Left lung (tissue), 10 donors: ENCODE results near the gene HOOK2. TPM values are rescaled to one million over a fixed set of nuclear protein-coding genes. Genes with fewer than 3 reads are reported as not detected.

Source experiments
- ATAC-seq: fragments of 200-7000 bp; cut with Tn5 transposase; one replicate; pipeline ENCODE4 v1.9.1; 2020; ENCODE audit warnings: moderate library complexity
- DNase-seq, 4 donors: peaks; one replicate each; pipeline ENCODE4 v3.0.0-alpha.2; 2013 to 2020
- H3K27ac ChIP-seq, 2 donors: fragments of 200-600 bp; sonication (generic) in 1 of 2; one replicate each; pipeline versions ENCODE4 v1.5.0 to v1.8.0; 2020 to 2021
- H3K27me3 ChIP-seq, 2 donors: fragments of 200-600 bp; sonication (generic) in 1 of 2; one replicate each; pipeline versions ENCODE4 v1.5.0 to v1.8.0; 2020 to 2021
- H3K36me3 ChIP-seq, 2 donors: fragments of 200-600 bp; sonication (generic) in 1 of 2; one replicate each; pipeline versions ENCODE4 v1.5.0 to v1.8.0; 2020 to 2021
- H3K4me1 ChIP-seq, 2 donors: fragments of 200-600 bp; one replicate each; pipeline ENCODE4 v1.8.0; 2021
- H3K4me3 ChIP-seq, 2 donors: fragments of 200-600 bp; sonication (generic) in 1 of 2; one replicate each; pipeline versions ENCODE4 v1.5.0 to v1.8.0; 2020 to 2021; ENCODE audit warnings: mild to moderate bottlenecking in 1 of 2
- H3K9me3 ChIP-seq, 2 donors: fragments of 200-600 bp; sonication (generic) in 1 of 2; one replicate each; pipeline versions ENCODE4 v1.5.0 to v1.8.0; 2020 to 2021
- intact Hi-C, 2 donors: fragments of 100-400 bp; cut with DNase I; formaldehyde crosslinking; loops; one replicate each; pipeline versions ENCODE4 v1.11.2 to v1.14.2; 2022
- polyA plus RNA-seq, 6 donors: library from polyadenylated mRNA; unstranded; fragments of 120-200 nt; gene quantifications; one replicate each; pipeline ENCODE4 v1.2.1, GENCODE V29; 2013; ENCODE audit not compliant: insufficient read length in 6 of 6
- total RNA-seq, 2 donors: library from RNA; stranded (reverse); fragmentation: NEBNext Ultra II Directional; extraction: Animal tissue kit (Norgen Biotek cat#: 25700); gene quantifications; one replicate each; pipeline ENCODE4 v1.2.1, GENCODE V29; 2021
- TF ChIP-seq, protein P1 (sequence below), 2 donors: fragments of 200-600 bp; sonication (generic) in 1 of 2; IDR thresholded peaks; one replicate each; pipeline versions ENCODE4 v1.5.0 to v1.8.0; 2021; ENCODE audit warnings: antibody characterized with exemption in 2 of 2
- donor health status: DM: no; HTN: yes; CAD: no.
- donor health status: DM: no; HTN: no; CAD: no.

The HOOK2 gene
- total and polyA plus RNA-seq, 8 donors, result 57.7 to 91.2 (median 73.5) TPM

DNA sequence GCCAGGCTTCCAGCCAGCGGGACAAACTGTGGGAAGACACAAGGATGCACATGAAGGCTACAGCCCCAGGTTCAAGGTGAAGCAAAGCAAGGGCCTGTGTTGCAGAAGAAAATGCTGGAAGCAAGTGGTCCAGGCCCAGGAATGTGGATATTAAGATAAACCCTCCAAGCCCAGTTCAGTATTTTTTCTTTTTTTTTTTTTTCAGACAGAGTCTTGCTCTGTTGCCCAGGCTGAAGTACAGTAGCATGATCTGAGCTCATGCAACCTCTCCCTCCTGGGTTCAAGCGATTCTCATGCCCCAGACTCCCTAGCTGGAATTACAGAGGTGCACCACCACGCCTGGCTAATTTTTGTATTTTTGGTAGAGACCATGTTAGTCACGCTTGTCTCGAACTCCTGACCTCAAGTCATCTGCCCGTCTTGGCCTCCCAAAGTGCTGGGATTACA, 21.8 kb upstream of the HOOK2 start:
- Histone ChIP-seq H3K4me1 (peaks cover 22 to 52% of the 10 kb centered on the region in 2 donors), H3K27me3 (peaks cover 0 to 15% of the 10 kb centered on the region in 2 donors), H3K27ac (no peak overlapping the region), H3K36me3 (peaks cover 0 to 27% of the 10 kb centered on the region in 2 donors), H3K4me3 (no peak overlapping the region), H3K9me3 (no peaks in the 10 kb centered on the region)
- DNase-seq (no peak), ATAC-seq (no peak)
- TF ChIP-seq, protein P1, sequence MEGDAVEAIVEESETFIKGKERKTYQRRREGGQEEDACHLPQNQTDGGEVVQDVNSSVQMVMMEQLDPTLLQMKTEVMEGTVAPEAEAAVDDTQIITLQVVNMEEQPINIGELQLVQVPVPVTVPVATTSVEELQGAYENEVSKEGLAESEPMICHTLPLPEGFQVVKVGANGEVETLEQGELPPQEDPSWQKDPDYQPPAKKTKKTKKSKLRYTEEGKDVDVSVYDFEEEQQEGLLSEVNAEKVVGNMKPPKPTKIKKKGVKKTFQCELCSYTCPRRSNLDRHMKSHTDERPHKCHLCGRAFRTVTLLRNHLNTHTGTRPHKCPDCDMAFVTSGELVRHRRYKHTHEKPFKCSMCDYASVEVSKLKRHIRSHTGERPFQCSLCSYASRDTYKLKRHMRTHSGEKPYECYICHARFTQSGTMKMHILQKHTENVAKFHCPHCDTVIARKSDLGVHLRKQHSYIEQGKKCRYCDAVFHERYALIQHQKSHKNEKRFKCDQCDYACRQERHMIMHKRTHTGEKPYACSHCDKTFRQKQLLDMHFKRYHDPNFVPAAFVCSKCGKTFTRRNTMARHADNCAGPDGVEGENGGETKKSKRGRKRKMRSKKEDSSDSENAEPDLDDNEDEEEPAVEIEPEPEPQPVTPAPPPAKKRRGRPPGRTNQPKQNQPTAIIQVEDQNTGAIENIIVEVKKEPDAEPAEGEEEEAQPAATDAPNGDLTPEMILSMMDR (IDR thresholded peaks at IDR 0.05), result no peak
- intact Hi-C loops, result loop anchor here in 1 of 2 donors (5.0 kb wide), 1 partner anchor 35 kb away; no protein-coding TSS in a partner anchor

DNA sequence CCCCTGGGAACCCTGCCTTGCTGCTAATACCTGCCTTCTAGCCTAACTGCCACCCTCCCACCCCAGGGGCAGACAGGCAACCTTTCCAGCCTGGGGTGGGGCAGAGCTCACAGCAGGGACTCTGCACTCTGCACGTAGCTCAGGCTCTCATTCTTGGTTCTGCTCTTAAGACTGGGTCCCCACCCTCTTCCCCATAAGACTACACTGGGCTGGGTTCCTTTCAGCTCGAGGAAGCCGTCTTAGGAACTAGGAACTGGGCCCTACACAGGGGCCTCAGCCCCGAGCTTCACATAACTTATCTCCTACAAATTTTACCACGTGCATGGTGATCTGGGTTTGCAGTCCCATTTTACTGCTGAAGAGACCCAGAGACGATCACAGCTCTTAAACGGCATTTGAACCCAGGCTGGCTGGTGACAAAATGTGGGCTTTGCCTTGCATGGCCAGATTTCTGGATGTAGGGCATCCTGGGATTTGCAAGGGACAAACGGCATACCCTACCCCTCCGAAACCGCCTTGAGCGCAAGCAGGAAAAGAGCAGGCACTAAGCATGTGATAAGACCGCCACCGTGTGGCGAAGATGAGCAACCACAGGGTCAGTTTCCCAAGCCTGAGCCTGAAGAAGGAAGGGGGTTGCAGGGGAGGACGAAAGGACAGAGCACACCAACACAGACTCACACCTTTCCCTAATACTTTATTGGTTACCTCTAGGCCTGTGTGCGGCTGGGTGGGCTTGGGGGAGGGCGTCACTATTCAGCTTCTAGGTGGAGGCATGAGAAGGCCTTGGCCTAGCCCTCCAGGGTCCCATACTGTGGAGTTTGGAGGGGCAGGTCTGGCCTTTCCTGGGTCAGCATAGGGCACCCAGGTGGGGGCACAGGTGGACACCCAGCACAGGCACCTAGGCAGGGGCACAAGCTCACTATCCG, 21.1 kb upstream of the HOOK2 start:
- DNase-seq (peak; percentile 78 to 91 (median 84)), ATAC-seq (peak; percentile 37)
- Histone ChIP-seq H3K36me3 (peaks cover 0 to 27% of the 10 kb centered on the region in 2 donors), H3K9me3 (no peaks in the 10 kb centered on the region), H3K27ac (peak overlapping the region; percentile 14 to 66), H3K27me3 (peaks cover 0 to 7% of the 10 kb centered on the region in 2 donors), H3K4me3 (no peak overlapping the region), H3K4me1 (peaks cover 17 to 44% of the 10 kb centered on the region in 2 donors)
- TF ChIP-seq, protein P1 (IDR thresholded peaks at IDR 0.05), result peak; percentile 93 to 94
- intact Hi-C loops, result loop anchor here in 1 of 2 donors (5.0 kb wide), 1 partner anchor 34 kb away; no protein-coding TSS in a partner anchor

DNA sequence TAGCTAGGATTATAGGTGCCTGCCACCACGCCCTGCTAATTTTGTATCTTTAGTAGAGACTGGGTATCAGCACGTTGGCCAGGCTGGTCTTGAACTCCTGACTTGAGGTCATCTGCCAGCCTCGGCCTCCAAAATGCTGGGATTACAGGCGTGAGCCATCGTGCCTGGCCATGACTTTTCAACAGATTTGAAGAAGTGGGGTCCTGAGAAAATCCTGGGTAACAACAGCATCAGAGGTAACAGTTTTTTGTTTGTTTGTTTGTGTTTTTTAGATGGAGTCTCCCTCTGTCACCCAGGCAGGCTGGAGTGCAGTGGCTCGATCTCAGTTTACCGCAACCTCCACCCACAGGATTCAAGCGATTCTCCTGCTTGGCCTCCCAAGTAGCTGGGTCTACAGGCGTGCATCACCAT, 19.6 kb upstream of the HOOK2 start:
- Histone ChIP-seq H3K4me1 (peaks cover 19 to 38% of the 10 kb centered on the region in 2 donors), H3K27ac (peak overlapping the region; percentile 99 to 100), H3K36me3 (peaks cover 0 to 27% of the 10 kb centered on the region in 2 donors), H3K27me3 (no peaks in the 10 kb centered on the region), H3K4me3 (no peak overlapping the region), H3K9me3 (no peaks in the 10 kb centered on the region)
- TF ChIP-seq, protein P1 (IDR thresholded peaks at IDR 0.05), result no peak
- DNase-seq (peak in 1 of 4 donors; percentile 22), ATAC-seq (no peak)
- intact Hi-C loops, result loop anchor here in 1 of 2 donors (2.0 to 5.0 kb wide), 2 partner anchors 16 to 33 kb away; no protein-coding TSS in a partner anchor

DNA sequence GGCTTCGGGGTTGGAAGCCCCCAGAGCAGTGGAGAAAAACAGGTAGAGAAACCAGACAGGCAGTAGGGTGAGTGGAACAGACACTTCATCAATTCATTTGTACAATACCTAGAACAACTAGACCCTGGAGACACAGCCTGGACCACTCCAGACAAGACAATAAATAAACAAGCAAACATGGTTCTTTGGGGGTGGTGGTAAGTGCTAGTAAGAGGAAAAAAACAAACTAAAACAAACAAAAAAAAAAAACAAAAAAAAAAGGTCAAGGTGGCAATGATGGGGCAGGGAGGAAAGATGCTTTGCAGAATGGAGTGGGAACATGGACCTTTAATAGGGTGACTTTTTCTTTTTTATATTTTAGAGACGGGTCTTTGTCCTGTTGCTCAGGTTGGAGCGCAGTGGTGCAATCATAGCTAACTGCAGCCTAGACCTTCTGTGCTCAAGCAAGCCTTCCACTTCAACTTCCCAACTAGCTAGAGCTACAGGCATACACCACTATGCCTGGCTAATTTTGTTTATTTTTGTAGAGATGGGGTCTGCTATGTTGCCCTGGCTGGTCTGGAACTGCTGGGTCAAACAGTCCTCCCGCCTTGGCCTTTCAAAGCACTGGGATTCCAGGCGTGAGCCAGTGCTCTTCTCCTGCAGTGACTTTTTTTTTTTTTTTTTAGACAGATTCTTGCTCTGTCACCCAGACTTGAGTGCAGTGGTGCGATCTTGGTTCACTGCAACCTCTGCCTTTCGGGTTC, 19.0 kb upstream of the HOOK2 start:
- Histone ChIP-seq H3K36me3 (peaks cover 0 to 21% of the 10 kb centered on the region in 2 donors), H3K4me3 (peak overlapping the region; percentile 92 to 98), H3K4me1 (peaks cover 19 to 37% of the 10 kb centered on the region in 2 donors), H3K27ac (peak overlapping the region; percentile 99 to 100), H3K27me3 (no peaks in the 10 kb centered on the region), H3K9me3 (no peaks in the 10 kb centered on the region)
- intact Hi-C loops, result loop anchor here in 1 of 2 donors (2.0 kb wide), 1 partner anchor 16 kb away; no protein-coding TSS in a partner anchor
- TF ChIP-seq, protein P1 (IDR thresholded peaks at IDR 0.05), result no peak
- no peak for ATAC-seq
- peak in 1 of 4 donors; percentile 16 for DNase-seq
